PC-3 (cell line): ENCODE data around the gene TUSC2. TPM values are rescaled to one million over a fixed set of nuclear protein-coding genes. Genes with fewer than 3 reads are reported as not detected.

Experiments
- ATAC-seq: fragments of 200-7000 bp; cut with Tn5 transposase; 2 replicates; pipeline ENCODE4 v1.9.1; 2020; ENCODE audit warnings: mild to moderate bottlenecking, moderate library complexity
- BruUV-seq: library from RNA; stranded (reverse); fragments of 400-500 nt; replicated peaks from 2 replicates; lab custom pipeline; 2021; lab: Mats Ljungman, UMichigan
- CTCF ChIA-PET: fragments of 300-600 bp; sonication (Branson Sonifier 250); formaldehyde crosslinking; loops from one replicate; lab custom pipeline; 2022; ENCODE audit warnings: antibody characterized with exemption; lab: Charles Lee
- POLR2A ChIA-PET: fragments of 300-600 bp; sonication (Branson Sonifier 250); formaldehyde crosslinking; loops from one replicate; lab custom pipeline; 2022; ENCODE audit warnings: antibody characterized with exemption; ENCODE audit not compliant: unreplicated experiment; lab: Charles Lee
- DNase-seq: peaks from one replicate; pipeline ENCODE4 v3.0.0-alpha.2; 2015
- H2AFZ ChIP-seq: fragments of 300-600 bp; sonication (generic); 2 replicates; pipeline ENCODE4 v1.6.0; 2016; ENCODE audit warnings: antibody characterized with exemption, low read length
- H3F3A ChIP-seq: fragments of 300-600 bp; sonication (generic); one replicate; pipeline ENCODE4 v1.6.0; 2017; ENCODE audit warnings: antibody characterized with exemption, low read length, control low read depth, mild to moderate bottlenecking; ENCODE audit not compliant: unreplicated experiment
- H3K27ac ChIP-seq: fragments of 300-600 bp; sonication (generic); 2 replicates; pipeline ENCODE4 v1.5.1; 2016; ENCODE audit warnings: mild to moderate bottlenecking, low read length
- H3K27me3 ChIP-seq: fragments of 300-600 bp; sonication (generic); 2 replicates; pipeline ENCODE4 v1.6.1; 2016; ENCODE audit warnings: low read length, mixed read lengths
- H3K36me3 ChIP-seq: fragments of 300-600 bp; sonication (generic); 2 replicates; pipeline ENCODE4 v1.6.1; 2016; ENCODE audit warnings: low read depth, mixed run types, low read length, mixed read lengths
- H3K4me1 ChIP-seq: fragments of 300-600 bp; sonication (generic); 2 replicates; pipeline ENCODE4 v1.5.1; 2016; ENCODE audit warnings: low read length; ENCODE audit not compliant: insufficient read depth
- H3K4me2 ChIP-seq: fragments of 300-600 bp; sonication (generic); 2 replicates; pipeline ENCODE4 v1.6.0; 2016; ENCODE audit warnings: low read length
- H3K4me3 ChIP-seq: fragments of 300-600 bp; sonication (generic); 2 replicates; pipeline ENCODE4 v1.5.1; 2016; ENCODE audit warnings: mild to moderate bottlenecking, low read length, mixed read lengths
- H3K79me2 ChIP-seq: fragments of 300-600 bp; sonication (generic); 2 replicates; pipeline ENCODE4 v1.6.1; 2017; ENCODE audit warnings: low read length, mixed read lengths
- H3K9ac ChIP-seq: fragments of 300-600 bp; sonication (generic); 2 replicates; pipeline ENCODE4 v1.6.0; 2016; ENCODE audit warnings: mild to moderate bottlenecking, low read length
- H3K9me2 ChIP-seq: fragments of 300-600 bp; sonication (generic); replicated peaks from 2 replicates; pipeline ENCODE4 v1.6.1; 2016; ENCODE audit warnings: mixed run types, low read length, mixed read lengths
- H3K9me3 ChIP-seq: fragments of 300-600 bp; sonication (generic); 2 replicates; pipeline ENCODE4 v1.6.1; 2016; ENCODE audit warnings: low read length, mixed read lengths
- H4K20me1 ChIP-seq: fragments of 300-600 bp; sonication (generic); 2 replicates; pipeline ENCODE4 v1.6.1; 2016; ENCODE audit warnings: low read length, mixed read lengths
- EZH2 ChIP-seq: fragments of 300-600 bp; sonication (generic); IDR thresholded peaks from one replicate; pipeline ENCODE4 v1.6.1; 2017; ENCODE audit warnings: antibody characterized with exemption, mild to moderate bottlenecking, low read length; ENCODE audit not compliant: unreplicated experiment
- EZH2phosphoT487 ChIP-seq: fragments of 300-600 bp; sonication (generic); IDR thresholded peaks from 2 replicates; pipeline ENCODE4 v1.6.1; 2018; ENCODE audit warnings: mild to moderate bottlenecking, antibody characterized with exemption, low read length, borderline replicate concordance
- intact Hi-C: fragments of 100-400 bp; cut with micrococcal nuclease; formaldehyde crosslinking; loops from 2 replicates; pipeline ENCODE4 v1.9.0; 2023
- total RNA-seq: library from RNA; depleted of rRNA; stranded (reverse); fragments of >200 nt; gene quantifications from 2 replicates; pipeline ENCODE4 v1.2.3, GENCODE V29; 2014
- TF ChIP-seq, protein P1 (sequence below): fragments of 300-600 bp; sonication (generic); conservative IDR thresholded peaks from 2 replicates; pipeline ENCODE4 v1.5.1; 2017; ENCODE audit warnings: antibody characterized with exemption, low read depth, mild to moderate bottlenecking, low read length

TUSC2 gene
- total RNA-seq, 1 experiment from 2014 or later, result 143 TPM

- Histone ChIP-seq H3F3A (peaks cover 13% of the 10 kb centered on the region), H3K27ac (peak overlapping the region; percentile 86), H3K9me2 (no peaks in the 10 kb centered on the region), H3K79me2 (peaks cover 33% of the 10 kb centered on the region), H2AFZ (no peak overlapping the region), H3K4me3 (peak overlapping the region; percentile 97), H3K27me3 (no peaks in the 10 kb centered on the region), H3K36me3 (peaks cover 6% of the 10 kb centered on the region), H4K20me1 (no peaks in the 10 kb centered on the region), H3K9me3 (no peaks in the 10 kb centered on the region), H3K4me1 (peaks cover 48% of the 10 kb centered on the region), H3K9ac (peak overlapping the region; percentile 93), H3K4me2 (peak overlapping the region; percentile 99)
- BruUV-seq, result no TSS peak
- no peak for TF ChIP-seq EZH2
- no peak for TF ChIP-seq EZH2phosphoT487
- TF ChIP-seq, protein P1, sequence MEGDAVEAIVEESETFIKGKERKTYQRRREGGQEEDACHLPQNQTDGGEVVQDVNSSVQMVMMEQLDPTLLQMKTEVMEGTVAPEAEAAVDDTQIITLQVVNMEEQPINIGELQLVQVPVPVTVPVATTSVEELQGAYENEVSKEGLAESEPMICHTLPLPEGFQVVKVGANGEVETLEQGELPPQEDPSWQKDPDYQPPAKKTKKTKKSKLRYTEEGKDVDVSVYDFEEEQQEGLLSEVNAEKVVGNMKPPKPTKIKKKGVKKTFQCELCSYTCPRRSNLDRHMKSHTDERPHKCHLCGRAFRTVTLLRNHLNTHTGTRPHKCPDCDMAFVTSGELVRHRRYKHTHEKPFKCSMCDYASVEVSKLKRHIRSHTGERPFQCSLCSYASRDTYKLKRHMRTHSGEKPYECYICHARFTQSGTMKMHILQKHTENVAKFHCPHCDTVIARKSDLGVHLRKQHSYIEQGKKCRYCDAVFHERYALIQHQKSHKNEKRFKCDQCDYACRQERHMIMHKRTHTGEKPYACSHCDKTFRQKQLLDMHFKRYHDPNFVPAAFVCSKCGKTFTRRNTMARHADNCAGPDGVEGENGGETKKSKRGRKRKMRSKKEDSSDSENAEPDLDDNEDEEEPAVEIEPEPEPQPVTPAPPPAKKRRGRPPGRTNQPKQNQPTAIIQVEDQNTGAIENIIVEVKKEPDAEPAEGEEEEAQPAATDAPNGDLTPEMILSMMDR, result no peak
- POLR2A ChIA-PET, result no interaction called here
- intact Hi-C loops, result loop anchor here (5.0 kb wide), 1 partner anchor 123 kb away; no protein-coding TSS in a partner anchor
- ATAC-seq (no peak), DNase-seq (no peak)
- CTCF ChIA-PET, result no interaction called here
These were observed 8.0 kb downstream of the TUSC2 start for GRCh38 chr3:50319894-50320625.

DNA sequence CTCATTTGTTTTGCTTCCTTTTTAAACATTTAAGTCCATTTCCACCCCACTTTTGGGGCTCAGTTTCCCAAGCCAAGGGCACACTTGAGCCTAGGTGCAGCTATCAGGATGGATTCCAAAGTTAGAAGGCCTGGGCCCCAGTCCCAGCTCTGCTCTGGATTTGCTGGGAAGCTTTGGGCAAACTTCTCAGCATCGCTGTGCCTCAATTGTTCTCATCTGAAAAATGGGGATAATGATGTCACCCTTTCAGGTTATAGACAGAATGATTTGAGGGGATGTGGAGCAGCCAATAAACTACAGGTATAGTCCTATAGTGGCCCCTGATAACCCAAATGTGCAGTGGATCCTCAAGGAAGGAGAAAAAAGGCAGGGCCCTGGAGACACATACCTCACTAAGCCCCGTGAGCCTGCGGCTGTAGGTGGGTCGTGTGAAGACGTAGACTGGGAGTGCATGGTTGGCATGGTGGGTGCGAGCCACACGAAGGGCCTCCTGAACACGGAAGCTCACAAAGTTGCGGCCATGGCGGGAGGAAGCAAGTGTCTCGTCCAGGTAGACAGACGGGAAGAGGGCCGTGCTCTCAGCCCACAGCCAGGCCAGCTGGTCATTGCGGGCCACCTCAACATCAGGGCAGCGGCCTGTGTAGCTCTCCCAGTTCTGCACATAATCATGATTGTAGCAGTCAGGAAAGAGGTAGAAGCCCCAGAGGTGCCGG, 8.7 kb downstream of the TUSC2 start:
- no peak overlapping the region for H3K4me3 ChIP-seq
- peak overlapping the region; percentile 88 for H3K4me2 ChIP-seq
- H2AFZ ChIP-seq, result no peak overlapping the region
- BruUV-seq, result no TSS peak
- no peaks in the 10 kb centered on the region for H3K27me3 ChIP-seq
- H3K79me2 ChIP-seq, result peaks cover 35% of the 10 kb centered on the region
- H3K27ac ChIP-seq, result no peak overlapping the region
- no peaks in the 10 kb centered on the region for H3K9me3 ChIP-seq
- CTCF ChIA-PET, result no interaction called here
- ATAC-seq (no peak), DNase-seq (no peak)
- H3K9me2 ChIP-seq, result no peaks in the 10 kb centered on the region
- peaks cover 6% of the 10 kb centered on the region for H3K36me3 ChIP-seq
- no peaks in the 10 kb centered on the region for H4K20me1 ChIP-seq
- POLR2A ChIA-PET, result no interaction called here
- H3K9ac ChIP-seq, result no peak overlapping the region
- peaks cover 48% of the 10 kb centered on the region for H3K4me1 ChIP-seq
- intact Hi-C loops, result no loop called here
- TF ChIP-seq, protein P1, result no peak
- no peak for TF ChIP-seq EZH2phosphoT487
- TF ChIP-seq EZH2, result no peak
- H3F3A ChIP-seq, result peaks cover 13% of the 10 kb centered on the region
